H9 (cell line): ENCODE data around the gene LENG1. TPM values are rescaled to one million over a fixed set of nuclear protein-coding genes. Genes with fewer than 3 reads are reported as not detected.

Source experiments
- DNase-seq: peaks from one replicate; pipeline ENCODE4 v3.0.0-alpha.2; 2017
- H2AFZ ChIP-seq: one replicate; pipeline ENCODE4 v1.6.1; 2013; ENCODE audit warnings: mild to moderate bottlenecking, low read length, control low read depth, moderate library complexity
- H2AK5ac ChIP-seq: 2 replicates; pipeline ENCODE4 v1.6.1; 2013; ENCODE audit warnings: low read length, control low read depth, mixed read lengths; ENCODE audit not compliant: insufficient read length
- H2BK120ac ChIP-seq: one replicate; pipeline ENCODE4 v1.6.1; 2013; ENCODE audit warnings: low read depth, mild to moderate bottlenecking, low read length, control low read depth, inconsistent platforms; ENCODE audit not compliant: poor library complexity, severe bottlenecking
- H2BK12ac ChIP-seq: 2 replicates; pipeline ENCODE4 v1.6.1; 2013; ENCODE audit warnings: low read length, control low read depth, mixed read lengths, low read depth; ENCODE audit not compliant: insufficient read length
- H2BK15ac ChIP-seq: 2 replicates; pipeline ENCODE4 v1.6.1; 2013; ENCODE audit warnings: low read depth, low read length, control low read depth
- H2BK20ac ChIP-seq: one replicate; pipeline ENCODE4 v1.6.1; 2013; ENCODE audit warnings: low read depth, mild to moderate bottlenecking, low read length, control low read depth, inconsistent platforms; ENCODE audit not compliant: poor library complexity, severe bottlenecking
- H2BK5ac ChIP-seq: 2 replicates; pipeline ENCODE4 v1.6.1; 2013; ENCODE audit warnings: low read length, control low read depth, mixed read lengths; ENCODE audit not compliant: insufficient read length
- H3K14ac ChIP-seq: 2 replicates; pipeline ENCODE4 v1.6.1; 2013; ENCODE audit warnings: low read length, control low read depth; ENCODE audit not compliant: insufficient read depth
- H3K18ac ChIP-seq: 2 replicates; pipeline ENCODE4 v1.6.1; 2013; ENCODE audit warnings: low read depth, mild to moderate bottlenecking, mixed read lengths, low read length, control low read depth; ENCODE audit not compliant: insufficient read length
- H3K23ac ChIP-seq: 2 replicates; pipeline ENCODE4 v1.6.1; 2013; ENCODE audit warnings: low read length, control low read depth, mixed read lengths, low read depth; ENCODE audit not compliant: insufficient read length
- H3K23me2 ChIP-seq: 2 replicates; pipeline ENCODE4 v1.6.1; 2013; ENCODE audit warnings: low read depth, mild to moderate bottlenecking, mixed read lengths, low read length, control low read depth; ENCODE audit not compliant: insufficient read length, poor library complexity, severe bottlenecking
- H3K27ac ChIP-seq: 2 replicates; pipeline ENCODE4 v1.5.1; 2013; ENCODE audit warnings: low read length, control low read depth, mixed read lengths, low read depth; ENCODE audit not compliant: insufficient read length
- H3K27me3 ChIP-seq: 2 replicates; pipeline ENCODE4 v1.6.1; 2013; ENCODE audit warnings: low read length, control low read depth, inconsistent platforms; ENCODE audit not compliant: insufficient read depth
- H3K4ac ChIP-seq: 2 replicates; pipeline ENCODE4 v1.6.1; 2013; ENCODE audit warnings: low read depth, mild to moderate bottlenecking, control low read depth, inconsistent platforms, low read length, moderate library complexity
- H3K4me1 ChIP-seq: 2 replicates; pipeline ENCODE4 v1.6.1; 2013; ENCODE audit warnings: low read length, control low read depth, inconsistent platforms; ENCODE audit not compliant: insufficient read depth
- H3K4me2 ChIP-seq: 2 replicates; pipeline ENCODE4 v1.6.1; 2013; ENCODE audit warnings: low read length, control low read depth, mixed read lengths; ENCODE audit not compliant: insufficient read length, insufficient read depth
- H3K56ac ChIP-seq: 2 replicates; pipeline ENCODE4 v1.6.1; 2013; ENCODE audit warnings: low read depth, mild to moderate bottlenecking, mixed read lengths, low read length, control low read depth; ENCODE audit not compliant: insufficient read length
- H3K79me1 ChIP-seq: 2 replicates; pipeline ENCODE4 v1.6.1; 2013; ENCODE audit warnings: low read depth, mild to moderate bottlenecking, moderate library complexity, low read length, control low read depth, inconsistent platforms; ENCODE audit not compliant: insufficient read depth, poor library complexity, severe bottlenecking
- H3K79me2 ChIP-seq: 2 replicates; pipeline ENCODE4 v1.6.1; 2013; ENCODE audit warnings: low read length, control low read depth, inconsistent platforms; ENCODE audit not compliant: insufficient read depth
- H3K9ac ChIP-seq: 2 replicates; pipeline ENCODE4 v1.6.1; 2013; ENCODE audit warnings: low read length, control low read depth, mixed read lengths; ENCODE audit not compliant: insufficient read length; ENCODE audit errors: extremely low read depth
- H3K9me3 ChIP-seq: one replicate; pipeline ENCODE4 v1.6.1; 2013; ENCODE audit warnings: low read depth, low read length, inconsistent platforms; ENCODE audit not compliant: control insufficient read depth
- H3T11ph ChIP-seq: one replicate; pipeline ENCODE4 v1.6.1; 2013; ENCODE audit warnings: mild to moderate bottlenecking, low read length, control low read depth, inconsistent platforms
- H4K20me1 ChIP-seq: one replicate; pipeline ENCODE4 v1.6.1; 2013; ENCODE audit not compliant: control insufficient read depth, insufficient read length, insufficient read depth
- H4K5ac ChIP-seq: 2 replicates; pipeline ENCODE4 v1.6.1; 2013; ENCODE audit warnings: low read depth, mild to moderate bottlenecking, mixed read lengths, low read length, control low read depth; ENCODE audit not compliant: insufficient read length
- H4K8ac ChIP-seq: replicated peaks from 2 replicates; pipeline ENCODE4 v1.6.1; 2013; ENCODE audit warnings: low read length, control low read depth, mixed read lengths, low read depth; ENCODE audit not compliant: insufficient read length
- H4K91ac ChIP-seq: 2 replicates; pipeline ENCODE4 v1.6.1; 2013; ENCODE audit warnings: low read depth, mild to moderate bottlenecking, moderate library complexity, mixed read lengths, low read length, control low read depth; ENCODE audit not compliant: insufficient read length
- H3K27ac Mint-ChIP-seq, 3 experiments: 2 replicates in 2 of 3; 3 replicates in 1 of 3; pipeline ENCODE4 v1.8.0; 2020 to 2021; ENCODE audit warnings: mixed read lengths in 3 of 3, mild to moderate bottlenecking in 1 of 3, moderate library complexity in 1 of 3
- H3K27me3 Mint-ChIP-seq: 2 replicates; pipeline ENCODE4 v1.8.0; 2021; ENCODE audit warnings: low read depth, mild to moderate bottlenecking, moderate library complexity, mixed read lengths
- H3K36me3 Mint-ChIP-seq, 3 experiments: 2 replicates in 2 of 3; 3 replicates in 1 of 3; pipeline ENCODE4 v1.8.0; 2020 to 2021; ENCODE audit warnings: low read depth in 3 of 3, mixed read lengths in 3 of 3; ENCODE audit not compliant: insufficient read depth in 1 of 3
- H3K4me1 Mint-ChIP-seq, 2 experiments: 2 replicates each; pipeline ENCODE4 v1.8.0; 2020; ENCODE audit warnings: mixed read lengths in 2 of 2
- H3K4me3 Mint-ChIP-seq, 2 experiments: 2 replicates in 1 of 2; 3 replicates in 1 of 2; pipeline ENCODE4 v1.8.0; 2020 to 2021; ENCODE audit warnings: mild to moderate bottlenecking in 2 of 2, mixed read lengths in 2 of 2, moderate library complexity in 1 of 2
- H3K9me3 Mint-ChIP-seq, 2 experiments: 2 replicates in 1 of 2; 3 replicates in 1 of 2; pipeline ENCODE4 v1.8.0; 2020; ENCODE audit warnings: mild to moderate bottlenecking in 2 of 2, mixed read lengths in 2 of 2, moderate library complexity in 1 of 2
- WGBS: extraction: QIAGEN DNeasy Blood & Tissue Kit; methylation state at CpG from one replicate; pipeline ENCODE4 v1.1.7; 2013; ENCODE audit warnings: missing lambda C conversion rate, low lambda C conversion rate, mixed read lengths; ENCODE audit not compliant: insufficient read length; ENCODE audit errors: extremely low coverage; 5-methylcytosine and 5-hydroxymethylcytosine counted together
- total RNA-seq: library from RNA; stranded (reverse); gene quantifications from 2 replicates; pipeline ENCODE4 v1.2.1, GENCODE V29; 2021
- TF ChIP-seq, protein P1 (sequence below): fragments of 200-600 bp; sonication (generic); conservative IDR thresholded peaks from 3 replicates; pipeline ENCODE4 v1.8.0; 2021; ENCODE audit warnings: antibody characterized with exemption, mild to moderate bottlenecking

The LENG1 gene
- total RNA-seq, 1 experiment from 2014 or later: 7.1 TPM

GRCh38 chr19:54107876-54108490 lies 51.5 kb downstream of the LENG1 start:
- Histone ChIP-seq H4K20me1 (no peaks in the 10 kb centered on the region), H2AK5ac (no peak overlapping the region), H2BK12ac (no peak overlapping the region), H3T11ph (no peak overlapping the region), H2AFZ (no peak overlapping the region), H3K4ac (no peak overlapping the region), H4K5ac (no peak overlapping the region), H2BK20ac (no peak overlapping the region), H4K91ac (no peak overlapping the region), H3K9ac (no peak overlapping the region), H2BK15ac (no peak overlapping the region), H3K14ac (no peak overlapping the region), H3K79me1 (peaks cover 4% of the 10 kb centered on the region), H3K23ac (no peak overlapping the region), H3K4me1 (no peaks in the 10 kb centered on the region), H4K8ac (no peak overlapping the region), H3K18ac (no peak overlapping the region), H3K56ac (no peak overlapping the region), H3K23me2 (peaks cover 5% of the 10 kb centered on the region), H3K27ac (no peak overlapping the region), H3K79me2 (peaks cover 1% of the 10 kb centered on the region; the same call in 1 of the 2 replicates), H3K27me3 (no peaks in the 10 kb centered on the region), H3K4me2 (no peak overlapping the region), H2BK120ac (no peak overlapping the region), H3K9me3 (no peaks in the 10 kb centered on the region), H2BK5ac (no peak overlapping the region)
- Mint-ChIP-seq H3K4me3 (peak overlapping the region in 1 of 2 experiments; percentile 33; a peak in 2 of 5 replicates), H3K9me3 (peaks cover 0 to 2% of the 10 kb centered on the region in 2 experiments; a peak in 2 of 5 replicates), H3K4me1 (0 out of 4 replicates have a peak, but pooled peaks cover 2 to 3% of the 10 kb centered on the region in 2 experiments), H3K27ac (no peak overlapping the region; a peak in 1 of 7 replicates), H3K36me3 (peaks cover 45 to 64% (median 63%) of the 10 kb centered on the region in 3 experiments), H3K27me3 (no peaks in the 10 kb centered on the region)
- DNase-seq: no peak
- TF ChIP-seq, protein P1, sequence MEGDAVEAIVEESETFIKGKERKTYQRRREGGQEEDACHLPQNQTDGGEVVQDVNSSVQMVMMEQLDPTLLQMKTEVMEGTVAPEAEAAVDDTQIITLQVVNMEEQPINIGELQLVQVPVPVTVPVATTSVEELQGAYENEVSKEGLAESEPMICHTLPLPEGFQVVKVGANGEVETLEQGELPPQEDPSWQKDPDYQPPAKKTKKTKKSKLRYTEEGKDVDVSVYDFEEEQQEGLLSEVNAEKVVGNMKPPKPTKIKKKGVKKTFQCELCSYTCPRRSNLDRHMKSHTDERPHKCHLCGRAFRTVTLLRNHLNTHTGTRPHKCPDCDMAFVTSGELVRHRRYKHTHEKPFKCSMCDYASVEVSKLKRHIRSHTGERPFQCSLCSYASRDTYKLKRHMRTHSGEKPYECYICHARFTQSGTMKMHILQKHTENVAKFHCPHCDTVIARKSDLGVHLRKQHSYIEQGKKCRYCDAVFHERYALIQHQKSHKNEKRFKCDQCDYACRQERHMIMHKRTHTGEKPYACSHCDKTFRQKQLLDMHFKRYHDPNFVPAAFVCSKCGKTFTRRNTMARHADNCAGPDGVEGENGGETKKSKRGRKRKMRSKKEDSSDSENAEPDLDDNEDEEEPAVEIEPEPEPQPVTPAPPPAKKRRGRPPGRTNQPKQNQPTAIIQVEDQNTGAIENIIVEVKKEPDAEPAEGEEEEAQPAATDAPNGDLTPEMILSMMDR: no peak
- no CpG with 5 or more reads among the region's 21 CpGs for WGBS
